ENCODE data around the gene ARL2BP. TPM values are rescaled to one million over a fixed set of nuclear protein-coding genes. Genes with fewer than 3 reads are reported as not detected.

The ARL2BP gene
- total RNA-seq, 1 experiment from 2014 or later, result 10.6 TPM

- TF ChIP-seq ZNF532 (CRISPR knock-in tag; IDR thresholded peaks at IDR 0.05; ENCODE audit: borderline replicate concordance), result no peak
Observed at GRCh38 chr16:57213462-57213861, 31.6 kb upstream of the ARL2BP start (continued).

- ATAC-seq (no peak), DNase-seq (ENCODE audit: low spot score) (no peak)
- Mint-ChIP-seq H3K36me3 (peaks cover 63% of the 10 kb centered on the region), H3K9me3 (no peaks in the 10 kb centered on the region), H3K4me1 (no peaks in the 10 kb centered on the region), H3K27ac (no peak overlapping the region), H3K4me3 (no peak overlapping the region), H3K27me3 (ENCODE audit: low read depth) (no peaks in the 10 kb centered on the region)
- ChIA-PET CTCF (no interaction called here), POLR2A (no interaction called here)
- TF ChIP-seq ZNF416 (CRISPR knock-in tag; IDR thresholded peaks at IDR 0.05), result no peak
- TF ChIP-seq GRHL2 (CRISPR knock-in tag; IDR thresholded peaks at IDR 0.05; ENCODE audit: insufficient replicate concordance, severe bottlenecking), result no peak
- no peak for TF ChIP-seq PRRX2 (CRISPR knock-in tag; IDR thresholded peaks at IDR 0.05)
- no peak for TF ChIP-seq CDX4 (CRISPR knock-in tag; IDR thresholded peaks at IDR 0.05; ENCODE audit: borderline replicate concordance)
- no peak for TF ChIP-seq E2F1 (CRISPR knock-in tag; IDR thresholded peaks at IDR 0.05)
- no peak for TF ChIP-seq SMAD3 (CRISPR knock-in tag; IDR thresholded peaks at IDR 0.05; ENCODE audit: borderline replicate concordance)
- no peak for TF ChIP-seq CREM (CRISPR knock-in tag; IDR thresholded peaks at IDR 0.05)
- TF ChIP-seq ZNF281 (CRISPR knock-in tag; IDR thresholded peaks at IDR 0.05), result no peak
- no peak for TF ChIP-seq TEAD4 (CRISPR knock-in tag; IDR thresholded peaks at IDR 0.05)
- no peak for TF ChIP-seq TEAD1 (CRISPR knock-in tag; IDR thresholded peaks at IDR 0.05)
- TF ChIP-seq NFYB (CRISPR knock-in tag; conservative IDR thresholded peaks at IDR 0.05; ENCODE audit: low read depth), result no peak
Observed at GRCh38 chr16:57216968-57217367, 28.1 kb upstream of the ARL2BP start.

- DNase-seq (ENCODE audit: low spot score) (no peak), ATAC-seq (no peak)
- CTCF ChIA-PET, result no interaction called here
- H3K27me3 Mint-ChIP-seq (ENCODE audit: low read depth), result no peaks in the 10 kb centered on the region
- no peak overlapping the region for H3K27ac Mint-ChIP-seq
- H3K4me1 Mint-ChIP-seq, result no peaks in the 10 kb centered on the region
- H3K4me3 Mint-ChIP-seq, result no peak overlapping the region
- no peaks in the 10 kb centered on the region for H3K9me3 Mint-ChIP-seq
- POLR2A ChIA-PET, result no interaction called here
- H3K36me3 Mint-ChIP-seq, result peaks cover 62% of the 10 kb centered on the region
- TF ChIP-seq USF1 (CRISPR knock-in tag; IDR thresholded peaks at IDR 0.05) (no peak), SP1 (CRISPR knock-in tag; conservative IDR thresholded peaks at IDR 0.05) (no peak), AR (CRISPR knock-in tag; IDR thresholded peaks at IDR 0.05) (no peak), KAT7 (CRISPR knock-in tag; IDR thresholded peaks at IDR 0.05; ENCODE audit: borderline replicate concordance) (no peak), NR1H2 (CRISPR knock-in tag; IDR thresholded peaks at IDR 0.05) (no peak), NFE2L1 (CRISPR knock-in tag; IDR thresholded peaks at IDR 0.05) (no peak), FOXK1 (CRISPR knock-in tag; IDR thresholded peaks at IDR 0.05) (no peak), IRF2 (CRISPR knock-in tag; IDR thresholded peaks at IDR 0.05; ENCODE audit: borderline replicate concordance, low read depth) (no peak), NR2C2 (CRISPR knock-in tag; IDR thresholded peaks at IDR 0.05) (no peak), PRRX2 (CRISPR knock-in tag; IDR thresholded peaks at IDR 0.05) (no peak), SMAD3 (CRISPR knock-in tag; IDR thresholded peaks at IDR 0.05; ENCODE audit: borderline replicate concordance) (no peak), ESRRA (CRISPR knock-in tag; IDR thresholded peaks at IDR 0.05; ENCODE audit: borderline replicate concordance) (no peak), GRHL2 (CRISPR knock-in tag; IDR thresholded peaks at IDR 0.05; ENCODE audit: insufficient replicate concordance, severe bottlenecking) (no peak)
Observed at GRCh38 chr16:57223057-57223456, 22.0 kb upstream of the ARL2BP start.

Measured in WTC11 (cell line).